Measurements from ENCODE around the gene PHF19.

PHF19 gene

DNA sequence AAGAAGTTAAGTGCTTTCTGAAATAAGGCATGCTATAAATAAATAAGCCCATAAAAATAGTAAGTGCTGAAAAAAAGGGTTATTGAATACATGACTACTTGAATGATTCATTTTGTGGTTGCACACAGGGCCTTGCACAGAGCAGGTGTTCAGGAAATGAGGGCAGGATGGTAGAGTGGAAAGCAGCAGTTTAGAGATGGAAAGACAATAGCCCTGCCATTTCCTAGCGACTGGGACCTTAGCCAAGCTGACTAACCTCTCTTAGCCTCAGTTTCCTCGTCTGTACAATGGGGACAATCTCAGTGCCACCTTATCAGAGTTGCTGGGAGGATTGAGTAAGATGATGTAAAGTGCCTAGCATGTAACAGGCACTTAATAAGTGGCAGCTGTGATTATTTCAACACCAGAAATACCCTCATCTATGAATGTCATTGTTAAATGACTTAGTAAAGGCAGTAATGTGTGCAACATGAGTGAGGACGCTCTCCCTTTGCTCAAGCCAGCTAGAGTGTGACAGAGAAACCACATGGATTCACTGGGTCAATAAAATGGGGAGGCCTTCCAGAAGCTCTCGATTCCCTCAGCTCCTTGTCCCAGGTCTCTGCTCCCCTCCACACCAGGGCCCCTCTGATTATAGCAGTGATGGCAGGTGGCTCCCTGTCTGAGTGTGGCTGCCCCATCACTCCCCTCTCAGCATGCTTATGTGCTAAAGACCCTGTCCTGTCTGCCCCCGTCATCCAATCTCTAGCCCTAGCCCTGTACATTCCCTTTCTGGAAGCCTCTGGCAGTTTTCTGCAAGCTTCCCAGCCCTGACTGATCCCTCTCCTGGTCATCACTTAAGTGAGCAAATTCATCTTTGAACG, 16.0 kb upstream of the PHF19 start:
- H3K4me3 ChIP-seq (ENCODE audit: low read depth, low read length) = no peak overlapping the region

DNA sequence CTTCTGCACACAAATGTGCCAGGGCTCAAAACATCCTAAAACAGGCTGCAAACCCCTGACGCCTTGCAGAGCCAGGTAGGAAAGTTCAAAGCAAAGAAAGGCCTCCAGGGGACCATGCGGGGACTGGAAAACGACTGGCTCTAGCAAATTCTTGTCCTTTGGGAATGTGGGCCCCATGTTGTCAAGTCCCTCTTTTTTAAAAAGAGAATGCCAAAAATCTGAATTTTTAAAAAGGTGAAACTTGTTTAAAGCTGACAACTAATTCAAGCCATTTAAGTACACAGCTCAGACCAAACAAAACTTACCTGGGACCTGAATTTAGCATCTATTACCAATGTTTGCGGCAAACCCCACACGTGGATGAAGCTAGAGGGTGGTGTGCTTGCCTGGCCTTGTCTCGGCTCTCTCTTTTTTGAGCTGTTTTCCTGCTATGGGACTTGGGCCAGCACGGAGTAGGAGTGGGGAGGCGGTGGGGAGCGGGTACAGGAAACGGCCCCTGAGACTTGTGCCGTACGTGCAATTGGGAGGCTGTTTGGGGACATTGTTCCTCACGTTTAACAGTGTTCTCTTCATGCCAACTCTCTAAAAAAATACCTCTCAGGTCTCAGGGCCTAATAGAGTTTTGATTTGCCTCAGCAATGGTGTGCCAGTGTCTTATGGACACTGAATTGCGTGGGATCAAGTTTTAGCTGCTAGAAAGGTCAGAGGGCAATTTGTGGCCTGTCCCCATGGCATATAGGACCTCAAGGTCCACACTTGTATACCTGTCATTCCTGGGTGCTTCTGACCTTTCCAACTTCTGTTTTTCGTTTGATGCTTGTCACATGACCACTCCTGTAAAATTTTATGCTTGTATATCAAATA, 15.1 kb upstream of the PHF19 start:
- H3K4me3 ChIP-seq (ENCODE audit: low read depth, low read length) = no peak overlapping the region

DNA sequence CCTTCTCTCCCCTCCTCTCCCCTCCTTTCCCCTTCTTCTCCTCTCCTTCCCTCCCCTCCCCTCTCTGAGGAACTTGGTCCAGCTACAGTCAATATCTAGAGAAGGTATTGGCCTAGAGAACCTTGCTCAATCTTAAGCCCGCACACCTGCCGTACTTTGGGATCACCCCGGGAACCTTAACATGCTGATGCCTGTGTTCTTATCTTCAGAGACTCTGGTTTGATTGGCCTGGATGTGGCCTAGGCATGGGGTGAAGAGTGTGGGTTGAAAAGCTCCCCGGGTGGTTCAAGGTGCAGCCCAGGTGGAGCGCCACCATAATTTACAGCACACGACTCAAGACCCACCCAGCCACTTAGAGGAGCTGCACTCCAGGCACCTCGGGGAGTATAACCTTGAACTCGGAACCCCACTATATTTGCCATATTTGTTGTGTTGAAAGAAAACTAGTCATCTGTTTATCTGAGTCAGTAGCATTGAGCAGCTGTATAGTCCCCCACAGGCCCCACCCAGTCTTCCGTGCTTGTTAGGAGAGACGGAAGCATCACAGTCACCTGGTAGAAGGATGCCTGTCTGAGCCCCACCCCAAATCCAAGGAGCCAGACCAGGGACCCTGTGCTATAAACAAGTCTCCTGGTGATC, 14.4 kb upstream of the PHF19 start:
- H3K4me3 ChIP-seq (ENCODE audit: low read depth, low read length) = no peak overlapping the region

DNA sequence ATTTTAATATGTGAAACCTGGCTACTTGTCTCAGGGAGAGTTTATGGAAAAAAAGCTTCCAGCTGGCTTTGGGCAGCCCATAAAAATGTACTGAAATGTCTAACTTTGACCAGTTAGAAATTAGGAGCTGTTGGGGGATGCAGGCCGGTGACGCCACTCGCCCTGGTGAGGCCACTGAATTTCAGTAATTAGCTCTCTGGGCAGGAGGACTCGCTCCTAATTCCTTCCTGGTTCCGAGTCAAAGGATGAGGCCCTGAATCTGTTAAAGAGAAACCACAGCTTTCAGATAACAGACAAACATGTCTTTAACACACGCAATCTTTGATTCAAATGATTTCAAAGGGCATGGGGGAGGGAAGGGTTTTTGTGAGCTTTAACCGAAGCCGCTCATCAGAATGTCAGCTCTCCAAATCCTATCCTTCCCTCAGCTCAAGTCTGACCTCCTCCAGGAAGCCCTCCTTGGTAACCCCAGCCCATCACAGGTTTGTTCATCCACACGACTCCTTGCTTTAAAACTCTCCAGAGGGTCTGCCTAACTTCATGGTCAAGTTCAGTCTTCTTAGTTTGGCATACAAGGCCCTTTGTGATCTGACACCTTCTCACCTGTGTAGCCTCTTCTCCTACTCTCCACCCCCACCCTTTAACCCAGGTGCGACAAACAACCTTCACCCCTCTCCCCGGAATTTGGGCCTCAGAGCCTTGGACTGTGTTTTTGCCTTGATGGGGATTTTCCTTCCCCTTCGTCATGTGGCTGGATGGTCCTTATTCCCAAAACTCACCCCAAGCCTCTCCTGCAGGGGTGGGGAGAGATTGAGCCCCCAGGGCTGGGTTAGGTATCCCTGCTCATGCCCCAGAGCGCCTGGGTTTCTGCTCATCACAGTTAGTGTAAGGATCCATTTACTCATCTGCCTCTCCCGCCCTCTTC, 13.6 kb upstream of the PHF19 start:
- no peak overlapping the region for H3K4me3 ChIP-seq (ENCODE audit: low read depth, low read length)

DNA sequence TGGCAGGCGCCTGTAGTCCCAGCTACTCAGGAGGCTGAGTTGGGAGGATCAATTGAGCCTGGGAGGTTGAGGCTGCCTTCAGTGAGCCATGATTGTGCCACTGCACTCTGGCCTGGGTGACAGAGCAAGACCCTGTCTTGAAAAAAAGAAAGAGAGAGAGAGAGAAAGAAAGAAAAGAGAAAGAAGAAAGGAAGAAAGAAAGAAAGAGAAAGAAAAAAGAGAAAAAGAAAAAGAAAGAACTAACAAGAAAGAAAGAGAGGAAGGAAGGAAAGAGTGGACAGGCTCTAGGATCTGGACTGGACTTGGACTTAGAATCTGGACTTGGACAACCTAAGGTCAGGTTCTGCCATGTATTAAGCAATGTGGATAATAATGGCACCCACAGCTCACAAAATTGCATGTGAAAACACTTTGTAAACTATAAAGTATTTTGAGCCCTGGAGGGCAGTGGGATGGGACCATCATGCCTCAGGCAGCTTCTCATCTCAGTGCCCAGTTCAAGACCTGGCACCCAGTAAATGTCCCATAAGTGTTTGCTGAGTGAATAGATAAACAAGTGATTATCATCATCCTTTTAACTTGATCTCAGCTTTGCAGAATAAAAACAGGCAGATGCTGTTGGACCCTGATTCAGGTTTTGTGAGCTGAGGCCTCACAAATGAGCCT, 12.8 kb upstream of the PHF19 start:
- no peak overlapping the region for H3K4me3 ChIP-seq (ENCODE audit: low read depth, low read length)

DNA sequence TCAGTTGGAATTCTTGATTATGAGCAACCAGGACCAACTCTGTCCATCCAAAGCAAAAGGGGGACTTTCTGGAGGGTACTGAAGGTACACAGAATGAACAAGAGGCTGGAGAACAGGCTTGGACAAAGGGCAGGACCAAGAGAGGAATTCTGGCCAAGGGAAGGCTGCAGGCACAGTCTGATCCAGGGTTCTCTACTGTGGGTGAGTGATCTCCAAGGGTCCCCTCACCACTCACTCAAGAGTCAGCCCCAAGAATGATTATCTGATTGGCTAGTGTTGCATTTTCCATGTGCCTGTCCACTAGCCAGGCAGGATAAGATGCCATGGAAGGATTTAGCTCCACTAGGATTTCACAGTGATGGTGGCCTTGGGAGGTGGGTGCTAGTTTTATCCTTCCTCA, 11.6 kb upstream of the PHF19 start:
- no peak overlapping the region for H3K4me3 ChIP-seq (ENCODE audit: low read depth, low read length)

DNA sequence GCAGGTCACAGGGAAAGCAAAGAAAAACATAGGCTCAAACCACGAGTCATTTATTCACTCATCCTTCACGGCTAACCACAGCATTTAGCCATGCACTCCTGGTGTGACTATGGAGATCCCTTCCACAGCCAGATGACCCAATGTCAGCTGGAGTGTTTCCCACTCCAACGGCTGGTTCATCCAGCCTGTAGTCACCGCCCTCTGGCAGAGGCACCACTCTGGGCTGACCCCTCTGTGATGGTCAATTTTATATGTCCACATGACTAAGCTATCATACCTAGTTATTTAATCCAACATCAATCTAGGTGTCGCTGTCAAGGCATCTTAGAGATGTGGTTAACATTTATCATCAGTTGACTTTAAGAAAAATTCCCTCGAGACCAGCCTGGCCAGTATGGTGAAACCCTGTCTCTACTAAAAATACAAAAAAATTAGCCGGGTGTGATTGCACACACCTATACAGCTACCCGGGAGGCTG, 9.5 kb upstream of the PHF19 start:
- no peak overlapping the region for H3K4me3 ChIP-seq (ENCODE audit: low read depth, low read length)

DNA sequence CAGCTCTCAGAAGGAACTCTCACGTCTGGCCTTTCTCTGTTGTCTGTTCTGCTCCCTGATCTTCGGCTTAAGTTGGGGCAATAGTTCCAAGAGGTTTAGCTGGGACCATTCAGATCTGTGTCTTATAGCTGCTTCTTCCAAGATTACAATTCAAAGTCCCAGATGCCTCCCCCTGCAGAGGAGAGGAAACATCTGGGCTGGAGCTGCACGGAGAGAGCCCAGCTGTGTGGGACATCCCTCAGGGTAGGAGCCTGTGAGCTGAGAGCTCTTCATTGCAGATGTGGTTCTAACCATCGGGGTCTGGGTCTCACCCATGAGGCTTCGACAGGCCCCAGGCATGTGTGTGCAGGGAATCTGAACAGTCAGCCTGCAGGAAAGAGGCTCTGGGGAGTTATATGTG, 9.0 kb upstream of the PHF19 start:
- no peak overlapping the region for H3K4me3 ChIP-seq (ENCODE audit: low read depth, low read length)

DNA sequence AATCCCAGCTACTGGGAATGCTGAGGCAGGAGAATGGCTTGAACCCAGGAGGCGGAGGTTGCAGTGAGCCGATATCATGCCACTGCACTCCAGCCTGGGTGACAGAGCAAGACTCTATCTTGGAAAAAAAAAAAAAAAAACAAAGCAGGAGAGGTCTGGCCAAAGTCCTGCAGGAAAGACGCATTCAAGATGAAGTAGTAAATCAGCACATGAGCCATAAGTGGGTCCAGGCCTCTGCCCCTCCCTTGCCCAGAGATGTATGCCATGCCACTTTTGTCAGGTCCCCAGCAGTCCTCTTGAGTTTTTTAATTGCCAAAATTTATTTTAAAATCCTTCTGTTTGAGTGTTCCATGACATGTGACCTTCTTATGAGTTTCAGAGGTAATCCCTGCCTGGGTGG, 8.5 kb upstream of the PHF19 start:
- no peak overlapping the region for H3K4me3 ChIP-seq (ENCODE audit: low read depth, low read length)

DNA sequence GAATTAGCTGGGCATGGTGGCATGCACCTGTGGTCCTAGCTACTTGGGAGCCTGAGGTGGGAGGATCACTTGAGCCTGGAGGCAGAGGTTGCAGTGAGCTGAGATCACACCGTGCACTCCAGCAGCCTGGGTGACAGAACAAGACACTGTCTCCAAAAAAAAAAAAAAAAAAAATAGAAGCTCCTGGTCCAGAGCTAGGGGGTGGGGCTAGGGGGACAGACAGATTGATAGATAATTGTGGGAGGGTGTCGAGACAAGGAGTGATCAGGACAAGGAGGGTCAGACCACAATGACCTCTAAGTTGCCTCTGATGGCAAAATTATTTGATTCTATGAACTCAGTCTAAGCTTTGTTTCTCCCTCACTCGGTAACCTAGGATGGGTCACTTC, 6.6 kb upstream of the PHF19 start:
- H3K4me3 ChIP-seq (ENCODE audit: low read depth, low read length) = no peak overlapping the region

DNA sequence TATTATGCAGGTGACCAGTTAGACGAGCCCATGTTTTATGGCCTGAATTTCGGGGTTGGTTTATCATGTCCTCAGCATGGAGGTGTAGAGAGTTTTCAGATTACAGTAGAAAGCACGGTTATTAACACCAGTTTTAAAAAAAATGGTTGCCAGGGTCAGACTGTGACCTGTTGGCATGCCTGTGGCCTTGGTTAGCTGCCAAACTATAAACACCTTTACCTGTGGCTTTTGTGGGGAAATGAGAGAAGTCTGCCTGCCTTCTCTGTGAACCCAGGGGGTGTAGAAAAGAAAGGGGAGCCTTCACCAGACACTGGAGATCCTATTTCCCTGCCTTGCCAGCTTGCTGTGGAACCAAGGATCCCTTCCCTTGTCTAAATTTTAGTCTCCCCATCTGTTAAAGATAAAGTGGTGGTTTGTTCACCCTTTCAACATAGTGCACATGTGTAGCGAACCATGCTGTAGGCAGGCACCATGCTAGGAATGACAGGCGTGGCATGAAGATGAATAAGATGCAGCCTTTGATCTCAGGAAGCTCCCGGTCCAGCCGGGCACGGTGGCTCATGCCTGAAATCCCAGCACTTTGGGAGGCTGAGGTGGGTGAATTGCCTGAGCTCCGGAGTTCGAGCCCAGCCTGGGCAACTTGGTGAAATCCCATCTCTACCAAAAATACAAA, 6.1 kb upstream of the PHF19 start:
- no peak overlapping the region for H3K4me3 ChIP-seq (ENCODE audit: low read depth, low read length)

DNA sequence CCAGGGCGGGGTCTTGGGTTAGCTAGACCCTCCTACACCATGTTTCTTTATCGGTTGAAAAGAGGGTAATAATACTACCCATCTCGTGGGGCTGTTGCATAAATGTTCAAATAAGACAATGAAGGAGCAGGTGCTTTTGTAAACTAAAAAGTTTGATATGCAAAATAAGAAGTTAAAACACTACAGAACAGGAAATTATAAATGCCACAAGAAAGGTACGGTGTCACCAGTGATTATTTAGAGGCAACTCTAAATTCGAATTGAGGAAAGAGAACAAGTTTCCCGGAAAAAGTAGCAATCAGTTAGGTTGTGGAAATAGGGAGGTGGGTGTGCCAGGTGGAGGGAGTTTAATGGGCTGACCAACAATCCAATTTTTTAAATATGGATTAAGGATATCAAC, 2.5 kb upstream of the PHF19 start:
- H3K4me3 ChIP-seq (ENCODE audit: low read depth, low read length) = no peak overlapping the region

DNA sequence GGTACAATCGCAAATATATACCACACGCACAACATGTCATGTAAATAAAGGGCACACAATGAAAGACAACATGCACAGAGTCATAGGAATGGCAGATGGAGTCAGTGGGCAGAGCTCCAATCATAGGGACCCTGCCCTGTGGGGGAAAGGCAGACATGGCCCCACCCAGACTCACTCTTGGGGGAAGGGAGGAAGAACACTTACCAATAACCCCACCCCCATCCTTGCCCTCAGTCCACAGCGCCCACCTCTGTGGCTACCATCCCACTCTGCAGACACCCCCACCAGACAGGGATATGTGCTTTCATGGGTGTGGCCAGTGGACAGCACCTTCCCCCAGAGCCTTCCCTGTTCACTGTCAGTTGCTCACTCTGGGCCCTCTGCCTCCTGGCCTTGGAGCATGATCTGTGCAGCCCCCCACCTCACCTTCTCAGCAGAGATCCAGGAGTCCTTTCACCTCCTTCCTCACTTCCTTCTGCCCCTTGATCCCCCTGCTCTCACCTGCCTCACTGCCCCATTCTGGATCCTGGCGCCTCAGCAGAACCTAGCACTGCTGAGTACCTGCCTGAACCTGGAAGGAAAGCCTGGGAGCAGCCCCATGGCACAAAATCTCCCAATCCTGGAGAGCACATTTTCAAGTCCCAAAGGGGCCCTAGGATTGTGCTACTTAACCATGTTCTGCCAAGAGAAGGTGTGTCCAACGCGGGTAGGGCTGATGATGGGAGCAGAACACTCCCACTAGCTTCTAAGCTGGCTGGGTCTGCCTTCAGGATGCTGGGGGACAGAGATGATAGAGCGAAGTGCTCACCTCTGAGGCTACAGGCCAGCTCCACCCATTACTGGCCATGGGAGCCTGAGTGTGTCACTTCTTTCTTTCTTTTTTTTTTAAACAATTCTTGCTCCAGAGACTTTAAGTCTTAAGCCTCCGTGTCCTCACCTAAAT, 1.5 kb upstream of the PHF19 start:
- no peak overlapping the region for H3K4me3 ChIP-seq (ENCODE audit: low read depth, low read length)

DNA sequence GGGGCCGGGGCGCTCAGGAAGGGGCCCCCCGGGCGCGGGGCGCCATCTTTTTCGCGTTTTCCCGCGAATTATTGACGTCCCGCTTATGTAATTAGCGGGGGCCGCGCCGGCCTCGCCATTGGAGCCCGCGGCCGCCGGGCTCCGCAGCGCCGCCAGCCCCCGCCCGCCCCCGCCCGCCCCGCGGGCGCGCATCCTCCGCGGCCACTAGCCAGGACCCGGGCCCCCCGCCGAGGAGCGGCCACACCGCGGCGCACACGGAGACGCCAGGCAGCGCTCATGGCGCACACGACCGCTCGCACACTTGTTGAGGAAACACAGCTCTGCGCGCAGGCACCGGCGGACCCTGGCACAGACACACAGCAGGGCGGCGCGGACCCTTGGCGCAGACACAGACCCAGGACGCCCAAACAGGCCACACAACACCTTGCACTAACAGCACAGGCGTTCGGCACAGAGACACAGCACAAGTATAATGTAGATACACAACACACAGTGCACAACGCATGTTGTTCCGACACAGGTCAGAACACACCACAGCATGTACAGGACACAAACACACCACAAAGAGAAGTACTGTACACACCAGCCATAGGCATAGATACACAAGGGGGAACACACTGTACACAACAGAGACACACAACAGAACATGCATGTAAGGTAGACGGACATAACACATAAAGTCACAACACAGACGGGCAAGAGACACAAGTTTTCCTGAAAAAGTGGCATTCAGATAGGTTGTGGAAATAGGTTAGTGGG, 467 bp upstream of the PHF19 start:
- peak overlapping the region; percentile 63 for H3K4me3 ChIP-seq (ENCODE audit: low read depth, low read length)

DNA sequence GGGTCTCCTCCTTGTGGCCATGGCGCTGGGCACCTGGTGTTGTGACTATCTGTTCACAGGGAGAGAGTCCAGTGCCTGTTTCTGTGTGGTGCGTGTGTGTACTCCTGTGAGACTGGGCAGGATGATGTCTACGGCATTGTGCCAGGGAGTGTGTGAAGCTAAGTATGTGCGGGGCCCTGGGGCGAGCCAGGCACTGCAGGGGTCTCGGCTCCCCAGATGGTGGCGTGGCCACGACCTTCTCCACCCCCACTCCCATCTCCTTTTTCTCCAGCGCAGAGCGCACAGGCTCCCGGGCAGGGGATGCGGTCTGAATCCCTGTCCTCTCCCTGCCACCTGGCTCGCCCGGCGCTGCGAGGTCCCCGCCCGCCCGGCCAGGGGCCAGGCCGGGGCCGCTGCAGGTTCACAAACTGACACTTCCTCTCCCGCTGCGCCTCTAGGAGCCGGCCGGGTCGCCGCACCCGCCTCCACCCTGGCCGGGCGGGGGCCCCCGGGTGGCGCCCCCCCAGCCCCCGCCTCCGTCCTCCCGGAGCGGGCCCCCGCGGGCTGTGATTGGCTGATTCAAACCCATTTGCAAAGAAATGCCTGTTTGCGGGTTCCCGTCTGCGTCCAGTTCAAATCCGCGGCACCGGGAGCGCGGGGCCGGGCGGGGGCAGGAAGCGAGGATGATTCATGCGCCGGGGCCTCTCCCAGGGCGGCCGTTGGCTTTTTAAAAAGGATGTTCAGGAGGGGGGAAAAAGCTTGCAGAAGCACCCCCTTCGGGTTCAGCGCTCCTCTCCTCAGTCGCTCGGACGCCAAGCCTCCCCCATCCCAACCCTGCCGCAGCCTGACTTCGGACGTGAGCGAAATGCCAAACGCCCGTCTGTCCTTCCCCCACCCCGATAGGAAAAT, 790 bp downstream of the PHF19 start:
- peak overlapping the region; percentile 57 for H3K4me3 ChIP-seq (ENCODE audit: low read depth, low read length)

DNA sequence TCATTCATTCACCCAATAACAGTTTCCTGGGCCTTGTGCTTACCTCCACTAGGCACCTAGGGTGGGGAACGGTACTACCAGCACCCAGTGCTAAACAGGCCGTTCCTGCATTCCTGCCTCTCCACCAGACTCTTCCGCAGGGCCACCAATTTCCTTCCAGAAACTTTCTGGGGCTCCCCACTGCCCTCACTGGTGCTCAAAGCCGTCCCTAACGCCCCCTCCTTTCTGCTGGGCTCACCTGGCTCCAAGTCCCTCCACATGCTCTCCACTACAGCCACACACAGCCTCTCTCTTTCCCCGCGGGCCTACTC, 1.4 kb downstream of the PHF19 start:
- peak overlapping the region; percentile 37 for H3K4me3 ChIP-seq (ENCODE audit: low read depth, low read length)

DNA sequence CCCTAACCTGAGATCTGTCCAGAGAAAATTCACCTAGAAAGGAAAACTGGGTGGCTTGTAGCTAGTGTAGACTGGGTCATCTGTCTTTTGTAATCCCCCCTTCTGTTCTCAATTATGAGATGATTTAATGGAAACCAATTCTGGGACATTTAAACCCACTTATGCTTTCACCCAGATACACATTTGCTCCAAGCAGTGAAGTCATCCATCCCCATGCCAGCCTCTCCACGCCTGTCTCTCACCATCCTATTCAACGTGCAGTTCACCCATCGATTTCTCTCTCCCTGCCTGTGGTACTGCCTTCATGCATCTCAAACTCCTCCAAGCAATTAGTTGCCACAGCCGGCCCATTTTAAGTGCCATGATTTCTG, 1.8 kb downstream of the PHF19 start:
- no peak overlapping the region for H3K4me3 ChIP-seq (ENCODE audit: low read depth, low read length)

All from iPS-11a (cell line).